Iris pigment epithelial cell (primary cell): Measurements from ENCODE around the gene PACRGL.
A peak's percentile ranks its signal among the peaks of the same experiment; 100 is the strongest.

Source experiments
- DNase-seq: peaks from one replicate; pipeline ENCODE4 v3.0.0-alpha.2; 2011; ENCODE audit warnings: low read depth

The PACRGL gene

DNA sequence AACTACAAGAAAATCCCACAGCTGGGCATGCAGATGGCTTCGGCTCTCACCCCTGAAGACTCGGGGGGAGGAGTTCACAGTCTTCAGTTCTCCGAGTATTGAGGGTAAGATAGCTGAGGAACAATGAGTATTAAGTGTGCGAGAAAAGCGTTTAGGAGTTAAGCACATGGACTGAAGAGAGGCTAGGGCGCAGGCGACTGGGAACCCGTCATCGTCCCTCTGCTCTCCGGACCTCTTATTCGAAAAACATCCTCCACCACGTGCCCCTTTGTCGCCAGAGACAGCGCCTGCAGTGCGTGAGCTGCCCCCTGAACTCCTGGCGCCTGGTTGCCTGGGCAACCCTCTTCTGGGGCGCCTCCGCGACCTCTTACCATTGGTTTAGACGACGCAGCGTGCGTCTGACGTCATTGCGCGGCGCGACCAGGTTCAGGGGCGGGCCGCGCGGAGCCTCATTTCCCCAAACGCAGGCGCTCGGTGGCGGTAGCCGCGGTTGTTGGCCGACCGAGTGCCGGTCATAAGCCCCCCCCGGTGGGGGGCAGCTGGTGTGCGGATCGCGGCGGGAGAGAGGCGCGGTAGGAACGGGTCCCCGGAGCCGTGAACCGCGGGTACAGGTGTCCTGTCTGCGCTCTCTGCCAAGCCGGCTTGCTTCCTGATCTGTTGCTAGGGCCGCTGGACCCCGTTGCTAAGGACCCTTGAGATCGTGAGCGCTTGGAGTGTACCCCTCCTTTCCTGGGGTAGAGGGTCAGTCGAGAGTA lies at the start of gene PACRGL:
PACRGL (plus strand) TSS at position 452 of the 755 bp plus-strand sequence. CDS start 4,024 bp downstream, outside the sequence.
- DNase-seq = peak; percentile 95

DNA sequence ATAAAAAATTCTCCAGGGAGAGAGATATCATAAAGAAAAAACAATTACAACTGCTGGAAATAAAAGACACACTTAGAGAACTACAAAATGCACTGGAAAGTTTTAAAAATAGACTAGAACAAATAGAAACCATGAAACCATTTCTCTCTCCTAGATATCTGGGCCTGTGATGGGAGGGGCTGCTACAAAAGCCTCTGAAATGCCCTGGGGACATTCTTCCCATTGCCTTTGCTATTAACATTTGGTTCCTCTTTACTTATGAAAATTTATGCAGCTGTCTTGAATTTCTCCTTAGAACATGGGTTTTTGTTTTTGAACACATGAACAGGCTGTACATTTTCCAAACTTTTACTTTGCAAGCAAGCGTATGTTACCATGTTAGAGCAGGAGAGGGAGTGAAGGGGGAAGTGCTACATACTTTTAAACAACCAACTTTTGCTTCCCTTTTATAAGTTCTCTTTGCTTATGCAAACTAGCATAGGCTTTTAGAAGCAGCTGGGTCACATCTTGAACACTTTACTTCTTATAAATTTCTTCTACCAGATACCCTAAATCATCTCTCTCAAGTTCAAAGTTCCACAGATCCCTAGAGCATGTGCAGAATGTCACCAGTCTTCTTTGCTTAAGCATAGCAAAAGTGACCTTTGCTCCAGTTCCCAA lies 47.9 kb upstream of the PACRGL start:
- DNase-seq = no peak

DNA sequence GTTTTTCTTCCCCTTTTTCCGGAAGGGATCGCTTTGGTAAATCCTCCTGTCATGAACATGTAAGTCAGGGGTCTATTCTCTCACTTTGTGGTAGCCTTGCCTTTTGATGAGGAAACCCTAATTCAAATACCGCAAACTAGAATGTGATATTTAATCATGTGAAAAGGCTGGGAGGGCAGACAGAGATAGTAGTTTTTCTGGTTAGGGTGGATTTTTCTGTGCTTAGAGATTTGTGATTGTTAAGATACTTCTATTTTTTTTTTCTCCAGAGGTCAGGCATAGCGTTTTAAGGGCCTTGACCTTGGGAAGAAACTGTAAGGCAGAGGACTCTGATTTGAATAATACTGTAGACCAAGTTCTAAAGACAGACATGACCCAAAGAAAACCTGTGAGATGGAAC lies 41.8 kb upstream of the PACRGL start:
- DNase-seq = no peak

DNA sequence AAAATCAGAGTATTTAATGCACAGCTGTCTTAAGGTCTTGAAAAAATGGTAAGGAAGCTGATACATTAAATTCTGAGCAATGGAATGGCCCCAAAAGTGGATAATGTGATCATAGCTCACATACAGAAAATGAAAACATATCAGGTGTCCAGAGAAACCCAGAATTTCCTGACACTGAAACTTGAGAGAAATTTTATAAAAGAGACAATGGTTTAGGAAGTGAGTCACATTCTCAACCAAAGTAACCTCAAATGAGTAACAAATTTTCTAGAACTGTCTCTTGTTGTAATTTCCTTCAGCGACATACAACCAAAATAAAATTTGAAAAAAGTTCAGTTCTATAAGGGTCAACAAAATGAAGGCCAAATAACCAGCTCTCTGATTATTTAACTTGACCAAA lies 37.4 kb upstream of the PACRGL start:
- peak; percentile 47 for DNase-seq

DNA sequence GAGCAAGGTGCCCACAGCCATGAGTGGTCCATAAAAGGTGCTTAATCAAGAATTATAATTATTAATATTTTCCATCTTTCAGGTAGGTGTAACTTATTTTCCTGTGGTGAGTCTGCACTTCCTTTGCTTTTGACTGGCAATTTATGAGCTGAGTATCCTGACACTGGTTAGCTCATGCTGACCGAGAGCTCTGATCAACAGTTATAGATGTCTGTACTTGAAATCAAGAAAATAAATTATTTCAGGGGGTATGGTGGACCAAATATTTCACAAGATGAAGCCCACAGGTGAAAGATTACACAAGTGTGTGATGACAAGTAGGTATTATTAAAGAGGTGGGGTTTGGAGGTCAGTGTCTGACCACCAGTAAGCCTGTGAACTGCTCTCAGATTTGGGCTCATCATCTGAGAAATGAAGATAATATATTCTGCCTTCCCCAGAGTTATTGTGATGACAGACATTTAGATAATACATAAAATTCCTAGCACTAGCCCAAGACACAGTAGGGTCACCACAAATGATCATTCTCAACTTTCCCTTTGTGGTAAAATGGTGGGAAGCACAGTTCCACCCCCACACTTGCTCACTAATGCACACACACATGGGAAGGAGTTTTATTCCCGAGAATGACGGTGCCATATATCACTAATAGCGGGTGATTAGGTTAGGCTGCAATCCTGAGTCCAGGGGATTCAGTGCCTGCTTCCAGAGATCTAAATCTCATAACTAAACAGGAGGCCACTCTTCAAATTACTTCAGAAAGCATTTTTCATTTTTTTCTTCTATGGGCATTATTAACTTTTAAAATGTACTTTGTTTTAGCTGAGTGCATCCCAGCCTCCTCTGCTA lies 34.0 kb upstream of the PACRGL start:
- no peak for DNase-seq

DNA sequence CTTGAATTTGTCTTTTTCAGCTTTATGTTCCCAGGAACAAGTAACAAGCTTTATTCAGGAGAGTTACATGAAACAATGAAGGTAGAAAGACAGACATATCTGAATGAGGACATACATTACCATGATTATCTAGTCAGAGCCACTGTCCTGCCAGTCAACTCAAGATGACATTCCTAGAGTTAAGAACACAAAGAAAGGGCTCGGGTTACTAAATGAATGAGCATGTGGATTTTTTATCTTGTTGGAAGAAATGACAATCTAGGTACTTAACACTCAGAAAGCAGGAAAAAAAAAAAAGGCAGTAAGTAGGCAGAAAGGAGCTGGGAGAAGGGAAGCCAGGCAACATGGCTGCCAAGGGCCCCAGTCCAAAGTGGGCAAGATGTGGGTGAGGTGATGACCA lies 28.0 kb upstream of the PACRGL start:
- no peak for DNase-seq

DNA sequence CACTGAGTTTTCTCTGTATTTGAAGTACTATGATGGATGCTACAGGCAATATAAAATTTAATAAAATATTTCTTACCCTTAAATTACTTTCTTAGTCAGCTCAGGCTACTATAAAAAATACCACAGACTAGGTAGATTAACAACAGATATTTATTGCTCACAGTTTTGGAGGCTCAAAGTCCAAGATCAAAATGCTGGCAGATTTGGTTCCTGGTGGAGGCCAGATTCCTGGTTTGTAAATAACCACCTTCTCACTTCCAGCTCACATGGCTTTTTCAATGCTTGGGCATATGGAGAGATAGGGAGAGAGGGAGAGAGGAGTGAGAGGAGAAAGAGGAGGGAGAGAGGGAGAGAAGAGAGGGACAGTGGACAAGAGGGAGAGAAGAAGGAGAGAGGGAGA lies 24.5 kb upstream of the PACRGL start:
- DNase-seq = no peak

DNA sequence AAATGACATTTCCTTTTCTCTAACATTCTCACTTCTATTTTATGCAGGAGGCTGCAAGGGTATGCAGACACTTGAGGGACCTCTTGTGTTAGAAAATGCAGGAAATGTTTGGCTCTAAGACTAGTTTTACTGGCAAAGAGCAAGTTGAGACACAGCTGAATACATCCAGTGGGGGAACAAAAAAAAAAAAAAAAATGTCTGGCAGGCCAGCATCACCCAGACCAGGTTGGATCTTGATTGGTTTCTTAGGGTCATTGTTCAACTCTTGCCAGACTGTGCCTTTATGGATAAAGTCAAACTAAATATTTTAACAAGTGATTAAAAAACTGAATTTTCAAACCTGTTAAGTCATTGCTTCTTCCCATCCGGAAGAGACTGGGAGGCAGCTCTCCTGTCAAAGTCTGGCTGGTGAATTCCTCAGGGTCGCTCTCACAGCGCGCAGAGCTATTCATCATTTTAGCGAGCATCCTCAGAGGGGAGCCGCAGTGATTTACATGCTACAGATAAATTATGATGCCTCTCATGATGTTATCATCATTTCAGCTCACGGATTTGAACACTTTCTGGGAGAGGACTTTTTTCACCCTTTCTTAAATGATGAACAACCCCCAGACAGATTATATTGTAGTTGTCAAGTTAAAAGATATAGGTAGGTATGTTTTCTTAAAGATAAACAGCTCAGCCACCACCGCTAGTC lies 23.6 kb upstream of the PACRGL start:
- no peak for DNase-seq

DNA sequence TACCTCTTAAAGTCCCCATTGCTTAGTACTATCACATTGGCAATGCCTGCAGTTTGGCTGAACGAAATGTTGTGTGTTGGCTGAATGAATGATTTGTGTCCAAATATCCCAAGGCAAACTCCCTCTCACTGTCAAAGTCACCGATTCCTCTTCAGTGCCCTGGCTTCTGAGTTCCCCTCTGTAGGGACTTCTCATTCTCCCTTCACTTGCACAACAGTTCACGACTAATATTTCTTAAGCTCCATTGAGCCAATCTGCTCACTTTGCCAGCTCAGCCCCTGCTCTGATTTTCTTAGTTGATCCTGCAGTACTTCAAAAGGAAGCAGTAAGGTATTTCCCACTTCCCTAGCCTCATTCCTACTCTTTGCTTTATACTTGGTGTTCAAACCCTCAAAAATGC lies 21.9 kb upstream of the PACRGL start:
- DNase-seq = no peak

DNA sequence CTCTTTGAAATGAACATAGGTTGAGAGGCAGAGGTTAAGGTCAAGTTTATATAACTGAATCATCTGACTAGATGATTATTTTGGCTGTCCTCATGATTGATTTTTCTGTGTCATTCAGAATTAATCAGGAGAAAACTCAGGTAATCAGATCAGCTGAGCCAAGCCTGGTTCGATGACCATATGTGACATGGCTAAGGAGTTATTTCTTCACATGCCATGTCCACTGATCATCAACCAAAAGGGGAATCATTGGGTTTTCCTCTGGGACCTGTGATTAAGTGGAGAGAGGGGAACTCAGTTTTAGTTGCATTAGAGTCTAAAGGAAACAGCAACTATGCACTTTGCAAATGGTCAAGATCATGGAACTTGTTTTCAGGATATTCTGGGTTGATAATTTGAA lies 20.3 kb upstream of the PACRGL start:
- no peak for DNase-seq

DNA sequence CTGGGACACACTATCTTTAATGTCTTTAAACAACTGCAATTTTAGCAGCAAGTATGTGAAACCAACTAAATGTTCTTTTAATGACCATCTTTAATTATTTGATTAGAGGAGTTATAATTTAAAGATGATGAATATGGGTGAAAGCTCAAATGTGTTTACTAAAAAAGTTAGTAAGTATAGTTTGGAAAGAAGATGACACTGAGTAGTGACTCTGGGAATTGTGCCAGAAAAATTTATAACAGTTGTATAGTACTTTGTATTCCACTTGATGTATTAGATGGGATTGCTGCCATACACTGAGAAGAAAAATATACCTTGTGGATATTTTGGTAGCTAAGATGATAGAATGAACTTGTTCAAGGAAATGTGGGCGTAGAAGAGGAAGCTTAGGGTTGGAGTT lies 19.5 kb upstream of the PACRGL start:
- DNase-seq = no peak

DNA sequence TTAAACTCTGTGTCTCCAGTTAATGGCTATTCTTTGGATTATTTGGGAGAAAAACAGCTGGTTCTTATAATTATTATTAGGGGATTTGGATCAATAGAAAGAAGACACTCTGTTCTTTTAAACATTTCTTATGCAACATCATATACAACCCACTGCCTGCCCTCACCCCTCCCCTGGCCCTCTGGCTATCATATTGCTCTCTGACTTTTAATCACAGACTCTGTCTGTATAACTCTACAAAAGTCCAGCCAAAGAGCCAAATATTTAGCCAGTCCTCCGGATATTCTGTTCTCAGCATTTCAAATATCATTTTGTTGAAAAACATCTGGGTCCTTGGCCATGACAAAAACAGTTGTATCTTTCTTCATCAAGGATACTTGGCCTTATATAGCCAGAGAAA lies 19.0 kb upstream of the PACRGL start:
- DNase-seq = no peak

DNA sequence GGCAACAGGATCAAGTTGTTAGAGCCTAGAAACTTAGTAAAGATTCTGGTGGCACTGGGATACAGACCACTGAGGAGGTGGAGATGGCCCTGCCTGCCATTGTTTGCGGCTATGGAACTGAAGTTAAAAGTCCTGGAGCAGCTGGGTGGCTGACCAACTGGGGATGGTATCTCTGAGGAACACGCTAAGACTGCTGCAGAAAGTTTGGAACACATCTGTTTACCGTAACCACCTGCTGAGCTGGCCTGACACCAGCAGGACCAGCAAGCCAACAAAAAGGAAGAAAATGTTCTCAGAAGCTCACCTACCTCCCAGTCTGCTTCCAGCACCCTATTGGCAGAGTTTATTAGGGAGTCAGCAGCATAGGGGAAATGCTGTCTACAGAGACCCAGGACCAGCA lies 17.4 kb upstream of the PACRGL start:
- no peak for DNase-seq

DNA sequence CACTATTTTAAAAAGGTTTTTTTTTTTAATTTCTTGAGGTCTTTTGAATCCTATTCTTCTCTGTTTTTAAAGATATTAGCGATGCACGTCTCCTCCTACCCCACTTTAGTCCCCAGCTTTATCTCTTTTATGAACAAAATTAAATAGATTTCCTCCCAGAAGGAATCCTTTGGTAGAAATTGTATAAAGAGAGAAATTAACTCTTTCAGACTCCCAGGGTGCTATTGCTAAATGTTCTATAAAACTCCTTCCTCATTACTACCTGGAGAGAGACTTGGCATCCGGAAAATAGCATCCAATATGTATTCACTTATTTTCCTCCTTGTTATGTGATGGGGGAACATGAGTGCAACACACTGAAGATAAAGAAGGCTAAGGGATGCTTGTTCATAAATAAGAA lies 16.5 kb upstream of the PACRGL start:
- no peak for DNase-seq

DNA sequence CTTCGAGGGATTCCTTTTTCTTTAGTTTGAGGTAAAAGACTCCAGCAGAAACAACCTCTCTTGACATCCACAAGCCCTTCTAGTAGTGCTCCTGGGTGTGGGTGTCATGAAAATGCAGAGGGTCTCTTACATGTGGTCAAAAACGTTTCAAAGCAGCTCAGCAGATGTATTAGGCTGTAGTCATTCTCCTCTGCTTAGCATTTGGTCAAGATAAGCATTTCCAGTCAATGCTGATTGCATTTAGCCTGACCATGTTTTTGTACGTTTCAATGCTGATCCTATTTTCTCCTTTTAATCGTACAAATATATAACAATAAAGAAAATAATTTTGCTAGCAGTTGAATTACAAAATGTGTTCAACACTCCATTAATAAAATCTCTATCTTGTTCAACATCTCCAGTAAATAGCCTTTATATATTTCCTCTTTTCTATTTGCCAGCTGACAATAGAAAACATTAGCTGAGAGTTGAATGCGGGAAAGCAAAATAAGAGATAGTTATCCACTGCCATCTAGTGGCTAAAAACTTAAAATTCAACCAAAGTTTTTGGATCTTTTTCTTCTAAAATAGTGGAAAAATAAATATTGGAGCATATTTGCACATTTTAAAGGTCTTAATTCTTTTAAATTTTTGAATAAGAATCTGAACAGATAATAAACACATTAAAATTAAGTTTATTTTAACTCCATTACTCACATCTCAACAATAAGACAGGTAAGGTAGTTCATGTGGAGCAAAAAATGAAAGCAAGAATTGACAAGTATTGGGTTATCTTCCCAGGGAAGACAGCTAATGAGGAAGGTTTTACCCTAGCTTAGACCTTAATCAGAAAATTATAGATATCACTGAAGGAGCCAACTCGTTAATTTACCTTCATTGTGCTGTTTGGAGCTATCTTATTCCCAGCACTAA lies 15.2 kb upstream of the PACRGL start:
- peak; percentile 22 for DNase-seq

DNA sequence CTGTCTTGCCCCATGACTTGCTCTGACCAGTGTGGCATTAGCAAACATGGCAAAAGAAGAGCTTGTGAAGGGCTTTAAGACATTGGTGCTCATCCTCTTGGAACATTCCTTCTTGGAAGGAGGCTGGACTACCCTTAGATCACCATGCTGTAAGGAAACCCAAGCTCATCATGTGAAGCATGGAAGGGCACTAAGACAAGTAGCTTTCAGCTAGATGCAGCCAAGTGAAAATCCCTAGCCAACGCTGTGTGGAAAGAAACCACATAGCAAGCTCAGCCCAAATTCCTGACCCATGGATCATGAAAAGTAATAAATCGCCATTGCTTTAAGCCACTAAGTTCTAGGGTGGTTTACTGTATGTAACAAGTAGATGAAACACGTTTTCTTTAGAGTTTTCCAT lies 12.4 kb upstream of the PACRGL start:
- peak; percentile 72 for DNase-seq

DNA sequence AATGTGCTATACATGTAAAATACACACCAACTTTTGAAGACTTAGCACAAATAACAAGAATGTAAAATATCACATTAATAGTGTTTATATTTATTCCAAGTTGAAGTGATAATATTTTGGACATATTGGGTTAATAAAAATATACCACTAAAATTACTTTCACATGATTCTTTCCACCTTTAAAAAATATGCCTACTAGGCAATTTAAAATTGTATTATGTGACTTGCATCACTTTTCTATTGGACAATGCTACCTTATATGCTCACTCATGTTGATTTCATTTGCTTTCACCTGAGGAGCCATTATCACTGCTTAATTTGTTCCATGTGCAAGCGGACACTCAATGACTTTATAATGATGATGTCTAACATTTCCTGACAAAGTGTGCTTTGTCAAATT lies 3.4 kb upstream of the PACRGL start:
- DNase-seq = no peak

DNA sequence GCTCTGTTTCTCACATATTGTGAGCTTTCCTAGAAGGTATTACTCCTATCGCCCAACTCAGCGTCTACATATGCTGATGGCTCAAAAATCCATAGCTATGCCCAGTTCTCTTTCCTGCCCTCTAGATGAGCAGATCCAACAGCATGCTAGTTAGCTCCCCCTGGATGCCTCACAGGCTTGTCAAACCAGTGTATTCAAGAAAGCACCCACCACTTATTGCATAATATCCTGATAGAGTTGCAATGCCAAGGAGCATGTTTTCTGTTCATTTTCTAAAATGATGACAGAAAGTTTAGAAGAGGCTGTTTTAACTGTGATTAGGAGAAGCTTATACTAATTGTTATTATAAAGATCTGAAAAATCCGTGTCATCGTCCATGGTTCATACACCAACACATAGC lies 1.9 kb upstream of the PACRGL start:
- peak; percentile 42 for DNase-seq

DNA sequence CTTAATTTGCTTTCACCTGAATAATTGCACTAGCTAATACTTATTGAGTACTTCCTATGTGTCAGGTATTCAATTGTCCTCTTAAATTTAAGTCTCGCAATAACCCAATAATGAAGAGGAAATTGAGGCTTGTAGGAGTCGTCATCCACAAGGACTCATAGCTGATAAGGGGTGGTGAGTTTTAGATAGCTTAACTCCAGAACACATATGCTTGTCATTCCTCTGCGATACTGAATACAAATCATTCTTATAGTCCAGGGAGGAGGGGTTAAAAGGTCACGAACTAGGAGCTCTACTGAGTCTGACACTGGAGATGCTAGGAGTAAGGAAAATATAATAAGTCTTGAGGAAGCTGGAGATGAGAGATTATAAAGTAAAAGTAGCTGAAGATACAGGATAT lies 1.4 kb upstream of the PACRGL start:
- DNase-seq = no peak

DNA sequence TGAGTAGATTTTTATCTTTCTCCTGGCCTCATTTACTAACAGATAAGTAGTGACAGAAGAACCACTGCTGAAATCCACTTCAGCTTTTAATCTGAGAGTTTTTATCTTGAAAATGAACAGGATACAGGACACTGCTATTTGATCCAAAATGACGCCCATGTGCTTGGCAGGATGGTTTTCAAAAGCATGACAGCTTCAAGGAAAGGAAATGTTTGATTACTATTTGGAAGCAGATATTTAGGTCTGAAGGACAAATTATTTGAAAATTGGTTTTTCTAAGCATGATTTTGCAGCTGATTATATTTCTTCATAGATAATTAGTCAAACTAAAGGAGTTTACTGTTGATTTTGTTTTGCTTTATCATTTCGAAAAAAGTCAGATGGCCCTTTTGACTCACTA lies 11.1 kb downstream of the PACRGL start:
- no peak for DNase-seq

DNA sequence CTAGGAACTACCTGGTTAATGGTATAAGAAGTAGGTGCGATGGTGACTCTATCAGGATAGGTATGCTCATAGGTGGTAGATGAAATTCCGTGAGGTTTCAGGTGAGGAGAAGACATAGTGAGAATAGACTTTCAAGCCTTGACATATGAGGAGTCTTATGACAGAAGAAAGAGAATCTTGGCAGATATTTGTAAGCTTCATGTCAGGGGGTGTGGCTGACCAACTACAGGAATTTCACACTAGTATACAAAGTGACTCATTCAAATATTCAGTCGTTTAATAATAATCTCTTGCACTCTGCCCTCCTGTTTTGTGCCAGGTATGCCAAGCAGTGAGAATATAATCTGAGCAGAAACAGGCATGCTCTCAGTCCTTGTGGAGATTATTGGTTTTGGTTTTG lies 22.8 kb downstream of the PACRGL start:
- DNase-seq = peak; percentile 57
